PC-3 (cell line): Measurements from ENCODE around the gene SF3A1. TPM values are rescaled to one million over a fixed set of nuclear protein-coding genes. Genes with fewer than 3 reads are reported as not detected.

Source experiments
- ATAC-seq: fragments of 200-7000 bp; cut with Tn5 transposase; 2 replicates; pipeline ENCODE4 v1.9.1; 2020; ENCODE audit warnings: mild to moderate bottlenecking, moderate library complexity
- Bru-seq: library from RNA; stranded (reverse); fragments of 400-500 nt; gene quantifications from one replicate; lab custom pipeline; 2021; lab: Mats Ljungman, UMichigan
- BruChase-seq, 2 experiments: library from RNA; stranded (reverse); fragments of 400-500 nt; gene quantifications; one replicate each; lab custom pipeline; 2021; lab: Mats Ljungman, UMichigan
- BruUV-seq: library from RNA; stranded (reverse); fragments of 400-500 nt; replicated peaks from 2 replicates; lab custom pipeline; 2021; lab: Mats Ljungman, UMichigan
- CTCF ChIA-PET: fragments of 300-600 bp; sonication (Branson Sonifier 250); formaldehyde crosslinking; loops from one replicate; lab custom pipeline; 2022; ENCODE audit warnings: antibody characterized with exemption; lab: Charles Lee
- POLR2A ChIA-PET: fragments of 300-600 bp; sonication (Branson Sonifier 250); formaldehyde crosslinking; loops from one replicate; lab custom pipeline; 2022; ENCODE audit warnings: antibody characterized with exemption; ENCODE audit not compliant: unreplicated experiment; lab: Charles Lee
- DNase-seq: peaks from one replicate; pipeline ENCODE4 v3.0.0-alpha.2; 2015
- H2AFZ ChIP-seq: fragments of 300-600 bp; sonication (generic); 2 replicates; pipeline ENCODE4 v1.6.0; 2016; ENCODE audit warnings: antibody characterized with exemption, low read length
- H3F3A ChIP-seq: fragments of 300-600 bp; sonication (generic); one replicate; pipeline ENCODE4 v1.6.0; 2017; ENCODE audit warnings: antibody characterized with exemption, low read length, control low read depth, mild to moderate bottlenecking; ENCODE audit not compliant: unreplicated experiment
- H3K27ac ChIP-seq: fragments of 300-600 bp; sonication (generic); 2 replicates; pipeline ENCODE4 v1.5.1; 2016; ENCODE audit warnings: mild to moderate bottlenecking, low read length
- H3K27me3 ChIP-seq: fragments of 300-600 bp; sonication (generic); 2 replicates; pipeline ENCODE4 v1.6.1; 2016; ENCODE audit warnings: low read length, mixed read lengths
- H3K36me3 ChIP-seq: fragments of 300-600 bp; sonication (generic); 2 replicates; pipeline ENCODE4 v1.6.1; 2016; ENCODE audit warnings: low read depth, mixed run types, low read length, mixed read lengths
- H3K4me1 ChIP-seq: fragments of 300-600 bp; sonication (generic); 2 replicates; pipeline ENCODE4 v1.5.1; 2016; ENCODE audit warnings: low read length; ENCODE audit not compliant: insufficient read depth
- H3K4me2 ChIP-seq: fragments of 300-600 bp; sonication (generic); 2 replicates; pipeline ENCODE4 v1.6.0; 2016; ENCODE audit warnings: low read length
- H3K4me3 ChIP-seq: fragments of 300-600 bp; sonication (generic); 2 replicates; pipeline ENCODE4 v1.5.1; 2016; ENCODE audit warnings: mild to moderate bottlenecking, low read length, mixed read lengths
- H3K79me2 ChIP-seq: fragments of 300-600 bp; sonication (generic); 2 replicates; pipeline ENCODE4 v1.6.1; 2017; ENCODE audit warnings: low read length, mixed read lengths
- H3K9ac ChIP-seq: fragments of 300-600 bp; sonication (generic); 2 replicates; pipeline ENCODE4 v1.6.0; 2016; ENCODE audit warnings: mild to moderate bottlenecking, low read length
- H3K9me2 ChIP-seq: fragments of 300-600 bp; sonication (generic); replicated peaks from 2 replicates; pipeline ENCODE4 v1.6.1; 2016; ENCODE audit warnings: mixed run types, low read length, mixed read lengths
- H3K9me3 ChIP-seq: fragments of 300-600 bp; sonication (generic); 2 replicates; pipeline ENCODE4 v1.6.1; 2016; ENCODE audit warnings: low read length, mixed read lengths
- H4K20me1 ChIP-seq: fragments of 300-600 bp; sonication (generic); 2 replicates; pipeline ENCODE4 v1.6.1; 2016; ENCODE audit warnings: low read length, mixed read lengths
- CTCF ChIP-seq: fragments of 300-600 bp; sonication (generic); conservative IDR thresholded peaks from 2 replicates; pipeline ENCODE4 v1.5.1; 2017; ENCODE audit warnings: antibody characterized with exemption, low read depth, mild to moderate bottlenecking, low read length
- EZH2 ChIP-seq: fragments of 300-600 bp; sonication (generic); IDR thresholded peaks from one replicate; pipeline ENCODE4 v1.6.1; 2017; ENCODE audit warnings: antibody characterized with exemption, mild to moderate bottlenecking, low read length; ENCODE audit not compliant: unreplicated experiment
- EZH2phosphoT487 ChIP-seq: fragments of 300-600 bp; sonication (generic); IDR thresholded peaks from 2 replicates; pipeline ENCODE4 v1.6.1; 2018; ENCODE audit warnings: mild to moderate bottlenecking, antibody characterized with exemption, low read length, borderline replicate concordance
- intact Hi-C: fragments of 100-400 bp; cut with micrococcal nuclease; formaldehyde crosslinking; loops from 2 replicates; pipeline ENCODE4 v1.9.0; 2023
- long read RNA-seq: library from polyadenylated mRNA; unstranded; transcript quantifications from one replicate; pipeline ENCODE4 v2.0.0, GENCODE V29; 2021; ENCODE audit not compliant: unreplicated experiment
- total RNA-seq: library from RNA; depleted of rRNA; stranded (reverse); fragments of >200 nt; gene quantifications from 2 replicates; pipeline ENCODE4 v1.2.3, GENCODE V29; 2014; rRNA removed

SF3A1 gene, protein sequence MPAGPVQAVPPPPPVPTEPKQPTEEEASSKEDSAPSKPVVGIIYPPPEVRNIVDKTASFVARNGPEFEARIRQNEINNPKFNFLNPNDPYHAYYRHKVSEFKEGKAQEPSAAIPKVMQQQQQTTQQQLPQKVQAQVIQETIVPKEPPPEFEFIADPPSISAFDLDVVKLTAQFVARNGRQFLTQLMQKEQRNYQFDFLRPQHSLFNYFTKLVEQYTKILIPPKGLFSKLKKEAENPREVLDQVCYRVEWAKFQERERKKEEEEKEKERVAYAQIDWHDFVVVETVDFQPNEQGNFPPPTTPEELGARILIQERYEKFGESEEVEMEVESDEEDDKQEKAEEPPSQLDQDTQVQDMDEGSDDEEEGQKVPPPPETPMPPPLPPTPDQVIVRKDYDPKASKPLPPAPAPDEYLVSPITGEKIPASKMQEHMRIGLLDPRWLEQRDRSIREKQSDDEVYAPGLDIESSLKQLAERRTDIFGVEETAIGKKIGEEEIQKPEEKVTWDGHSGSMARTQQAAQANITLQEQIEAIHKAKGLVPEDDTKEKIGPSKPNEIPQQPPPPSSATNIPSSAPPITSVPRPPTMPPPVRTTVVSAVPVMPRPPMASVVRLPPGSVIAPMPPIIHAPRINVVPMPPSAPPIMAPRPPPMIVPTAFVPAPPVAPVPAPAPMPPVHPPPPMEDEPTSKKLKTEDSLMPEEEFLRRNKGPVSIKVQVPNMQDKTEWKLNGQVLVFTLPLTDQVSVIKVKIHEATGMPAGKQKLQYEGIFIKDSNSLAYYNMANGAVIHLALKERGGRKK
- total RNA-seq (59.2 and 69.3 TPM in 2 replicates), Bru-seq, nascent RNA (percentile 78 among the genes with signal in this experiment), BruChase-seq, experiment 1, labeled RNA remaining after a 6-hour chase (percentile 91 among the genes with signal in this experiment), BruChase-seq, experiment 2, labeled RNA remaining after a 2-hour chase (percentile 83 among the genes with signal in this experiment)
- long read RNA-seq, full-length matches to known transcripts = 14 of 63 reads
- long read RNA-seq, partial matches to known transcripts = 49 of 63 reads
- long read RNA-seq, other reads (novel, unspliced or antisense) = 0 of 63 reads

DNA sequence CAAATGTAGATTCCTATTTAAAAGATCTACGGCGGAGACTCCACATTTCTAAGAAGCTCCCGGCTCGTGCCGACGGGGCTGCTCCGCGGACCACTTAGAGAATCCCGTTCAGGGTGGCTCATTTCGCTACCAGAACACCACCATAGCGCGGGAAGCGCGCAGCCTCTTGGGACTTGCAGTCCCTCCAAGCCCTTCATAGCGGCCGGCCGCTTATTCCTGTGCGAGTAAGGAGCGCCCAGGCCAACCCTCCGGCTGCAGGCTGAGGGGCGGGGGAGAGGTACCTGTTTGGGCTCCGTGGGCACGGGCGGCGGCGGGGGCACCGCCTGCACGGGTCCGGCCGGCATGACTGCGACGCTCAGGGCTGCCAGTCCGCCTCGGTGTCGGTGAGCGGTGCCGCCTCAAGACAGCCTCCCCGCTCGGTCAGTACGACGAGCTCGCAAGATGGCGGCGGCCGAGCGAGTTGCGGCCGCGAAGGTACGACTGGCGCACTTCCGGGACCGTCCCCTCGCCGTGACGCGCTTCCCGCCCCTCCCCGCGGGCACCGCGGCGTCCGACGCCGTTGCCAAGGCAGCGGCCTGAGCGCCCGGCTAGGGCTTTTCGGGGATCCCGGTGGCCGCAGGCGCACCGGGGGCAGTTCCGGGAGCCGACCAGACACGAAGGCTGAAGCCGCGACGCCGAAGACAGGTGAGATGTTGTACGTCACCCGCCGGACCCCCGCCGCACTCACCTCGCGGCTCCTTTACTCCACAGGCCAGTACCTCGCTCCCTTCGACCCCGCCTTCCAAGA is at the start of gene SF3A1, which contains the start of gene CCDC157:
Gene SF3A1, minus strand, starts transcription at position 446 of the 787 bp plus-strand sequence. Its CDS starts 102 bp downstream, at position 344.
Gene CCDC157, plus strand, starts transcription at position 559 of the 787 bp plus-strand sequence. CDS start 8,994 bp downstream, outside the sequence.
- no TSS peak for BruUV-seq

DNA sequence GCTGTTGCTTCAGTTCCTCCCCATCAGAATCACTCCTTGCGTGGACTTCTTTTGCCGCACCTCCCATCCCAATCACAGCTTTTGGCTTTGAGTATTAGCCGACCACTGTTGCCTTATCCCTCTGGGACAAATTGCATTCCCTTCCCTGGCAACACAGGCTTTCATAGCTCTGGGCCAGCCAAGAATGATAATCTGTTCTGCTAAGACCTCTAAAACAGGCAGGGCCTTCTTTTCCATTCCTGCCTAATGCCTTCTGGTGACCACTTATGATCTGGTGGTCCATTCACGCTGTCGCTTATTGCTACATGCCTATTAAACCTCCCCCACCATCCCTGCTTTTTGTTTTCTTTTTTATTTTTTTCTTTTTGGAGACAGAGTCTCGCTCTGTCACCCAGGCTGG is 49.7 kb upstream of the SF3A1 start:
- ATAC-seq = no peak
- Histone ChIP-seq H3K9ac (no peak overlapping the region), H3K9me2 (no peaks in the 10 kb centered on the region), H4K20me1 (no peaks in the 10 kb centered on the region), H3K27me3 (no peaks in the 10 kb centered on the region), H3K27ac (no peak overlapping the region), H2AFZ (no peak overlapping the region), H3K36me3 (peaks cover 6% of the 10 kb centered on the region), H3K4me3 (no peak overlapping the region), H3K4me2 (no peak overlapping the region), H3F3A (no peaks in the 10 kb centered on the region), H3K79me2 (no peaks in the 10 kb centered on the region), H3K9me3 (no peaks in the 10 kb centered on the region), H3K4me1 (peaks cover 18% of the 10 kb centered on the region)
- ChIA-PET CTCF (no interaction called here), POLR2A (no interaction called here)
- intact Hi-C loops = no loop called here
- TF ChIP-seq EZH2phosphoT487 (no peak), EZH2 (no peak)
- no peak for DNase-seq
- BruUV-seq = no TSS peak

More for the DNA sequence above, at the start of gene SF3A1, which contains the start of gene CCDC157:
- DNase-seq = peak; percentile 81
- H3K4me3 ChIP-seq = peak within 1 kb of the TSS; percentile 97
- peak; percentile 86 for ATAC-seq
- peak within 1 kb of the TSS; percentile 69 for H3K27ac ChIP-seq
- H3K36me3 ChIP-seq = peaks cover 16% of the 10 kb centered on the region; the same call in 1 of the 2 replicates
- H3K9ac ChIP-seq = peak within 1 kb of the TSS; percentile 97
- H2AFZ ChIP-seq = peak within 1 kb of the TSS; percentile 98
- TF ChIP-seq EZH2 (no peak), CTCF (no peak), EZH2phosphoT487 (no peak)
- CTCF ChIA-PET = interaction anchor here (0.6 kb wide), 1 partner anchor 31 kb away, joined by 4 read pairs; no protein-coding TSS in a partner anchor
- peak within 1 kb of the TSS; percentile 85 for H3K4me2 ChIP-seq
- peaks cover 8% of the 10 kb centered on the region for H3K4me1 ChIP-seq
- no peaks in the 10 kb centered on the region for H3K27me3 ChIP-seq
- POLR2A ChIA-PET = interaction anchor here (0.6 kb wide), 1 partner anchor 30 kb away, joined by 6 read pairs; the partner anchor contains the start of gene TBC1D10A
- peaks cover 47% of the 10 kb centered on the region for H3K79me2 ChIP-seq
- intact Hi-C loops = no loop called here
- H4K20me1 ChIP-seq = peaks cover 13% of the 10 kb centered on the region; the same call in 1 of the 2 replicates
- no peaks in the 10 kb centered on the region for H3K9me2 ChIP-seq
- no peaks in the 10 kb centered on the region for H3F3A ChIP-seq
- no peaks in the 10 kb centered on the region for H3K9me3 ChIP-seq
